ENCODE data around the gene GOLGA2.

DNA sequence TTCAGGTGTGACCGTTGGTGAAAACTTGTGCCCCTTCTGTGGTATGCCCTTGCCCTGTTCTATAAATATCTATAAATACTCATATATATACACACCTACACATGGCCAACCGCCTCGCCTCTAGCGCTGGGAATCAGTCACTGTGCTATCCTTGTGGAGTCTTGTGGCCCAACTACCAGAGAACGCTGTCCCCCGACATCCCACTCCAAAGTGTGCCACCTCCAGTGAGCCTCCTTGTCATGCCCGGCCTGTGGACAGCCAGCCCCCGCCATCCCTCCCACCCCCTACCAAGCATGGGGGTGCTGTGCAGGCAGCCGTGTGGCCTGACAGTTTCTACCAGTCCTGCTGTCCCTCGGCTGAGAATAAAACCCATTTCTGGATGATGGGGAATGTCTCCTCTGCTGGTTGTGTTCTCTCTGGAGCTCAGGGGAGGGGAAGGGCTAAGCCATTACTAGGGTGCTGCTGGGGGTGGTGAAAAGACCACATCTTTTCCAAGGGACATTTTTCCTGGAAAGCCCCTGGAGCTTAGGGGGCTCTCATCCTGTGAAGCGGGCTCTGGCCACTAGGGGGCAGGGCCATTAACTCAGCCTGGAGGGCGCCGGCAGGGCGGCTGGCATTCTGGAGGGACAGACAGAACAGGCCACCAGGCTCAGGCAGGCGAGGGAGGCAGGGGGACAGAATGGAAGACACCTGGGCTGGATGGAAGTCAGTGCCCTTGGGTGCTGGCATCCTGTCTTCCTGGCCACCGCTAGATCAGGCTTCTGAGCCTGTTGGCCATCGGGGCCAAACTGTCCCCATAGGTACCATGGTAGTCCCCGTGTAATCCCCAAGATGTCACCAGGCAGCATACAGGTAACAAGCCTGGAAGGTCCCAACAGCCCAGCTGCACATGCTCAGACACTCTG, 20.7 kb downstream of the GOLGA2 start:
- TF ChIP-seq POLR2A (IDR thresholded peaks at IDR 0.05): no peak
- peak in 1 of 3 donors; percentile 15 for TF ChIP-seq POLR2AphosphoS5 (IDR thresholded peaks at IDR 0.05)
